Measurements from ENCODE around the gene LIPE.

LIPE gene

DNA sequence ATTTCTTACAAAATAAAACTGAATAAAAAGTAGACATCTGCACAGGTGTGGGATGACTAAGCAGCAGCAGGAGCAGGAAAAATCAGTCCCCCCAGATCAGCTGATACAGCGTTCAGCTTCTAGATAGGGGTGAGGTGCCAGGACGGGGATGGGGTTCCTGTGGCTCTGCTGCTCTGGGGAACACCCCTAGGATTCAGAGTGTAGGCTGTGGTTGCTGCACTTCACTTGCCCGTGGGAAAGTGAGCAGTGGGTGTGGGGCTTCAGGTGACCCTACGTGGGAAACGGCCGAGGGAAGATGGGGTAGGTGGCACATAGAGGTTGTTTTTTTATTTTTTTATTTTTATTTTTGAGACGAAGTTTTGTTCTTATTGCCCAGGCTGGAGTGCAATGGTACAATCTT is 18.8 kb upstream of the LIPE start:
- DNase-seq: no peak

DNA sequence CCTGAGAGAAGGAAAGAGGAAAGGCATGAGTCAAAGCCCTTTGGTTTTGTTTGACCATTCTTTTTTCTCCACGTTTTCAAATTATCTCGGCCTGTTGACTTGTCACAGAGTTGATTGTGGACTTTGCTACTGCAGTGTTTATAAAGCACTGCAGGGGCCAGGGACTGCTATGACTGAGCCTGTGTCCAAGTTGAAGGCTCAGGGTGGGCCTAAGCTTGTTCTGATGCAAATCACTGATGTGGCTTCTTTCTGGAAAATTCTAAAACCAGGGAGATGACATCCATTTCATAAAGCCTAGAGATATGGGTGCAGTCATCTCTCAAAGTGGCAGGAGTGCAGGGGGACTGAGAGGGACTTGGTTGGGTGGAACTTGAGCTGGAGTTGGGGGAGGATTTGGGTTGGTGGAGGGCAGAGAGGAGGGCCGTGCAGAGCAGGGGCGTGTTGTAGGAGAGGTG is 16.8 kb upstream of the LIPE start:
- DNase-seq: no peak

- no peak for DNase-seq
These were observed 15.6 kb upstream of the LIPE start, which contains the start of gene CXCL17 for GRCh38 chr19:42442833-42443232. Gene CXCL17, minus strand, starts transcription at chr19:42442946. Its CDS starts 114 bp downstream, at chr19:42442832.

GRCh38 chr19:42441049-42441445 is 13.9 kb upstream of the LIPE start:
- no peak for DNase-seq

GRCh38 chr19:42440357-42441048 is 13.3 kb upstream of the LIPE start:
- no peak for DNase-seq

GRCh38 chr19:42436006-42436405 is 8.8 kb upstream of the LIPE start:
- no peak for DNase-seq

- no peak for DNase-seq
These were observed 8.1 kb upstream of the LIPE start for GRCh38 chr19:42435316-42435715.

- no peak for DNase-seq
These were observed 6.5 kb upstream of the LIPE start for GRCh38 chr19:42433503-42434260.

- no peak for DNase-seq
These were observed 4.3 kb upstream of the LIPE start for GRCh38 chr19:42431486-42431885.

- DNase-seq: no peak
These were observed 1.5 kb upstream of the LIPE start for GRCh38 chr19:42428676-42429075.

DNA sequence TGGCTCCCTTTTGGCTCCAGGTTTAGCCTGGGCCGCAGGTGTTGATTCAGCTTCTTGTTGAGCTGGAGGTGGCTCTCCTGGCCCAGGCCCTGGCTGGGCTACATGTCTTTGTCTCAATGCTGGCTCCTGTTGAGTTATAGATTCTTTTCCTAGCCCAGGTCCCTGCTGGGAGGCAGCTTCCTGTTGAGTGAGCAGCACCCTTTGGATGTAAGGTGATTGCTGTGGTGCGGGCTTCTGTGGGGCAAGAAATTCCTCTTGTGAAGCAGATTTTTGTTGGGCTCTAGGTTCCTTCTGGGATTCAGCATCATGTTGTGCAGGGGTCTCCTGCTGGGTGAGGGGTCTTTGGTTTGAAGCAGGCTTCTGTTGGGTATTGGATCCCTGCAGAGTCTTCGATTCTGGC is 545 bp downstream of the LIPE start:
- DNase-seq: no peak

GRCh38 chr19:42424712-42425131 is 2.5 kb downstream of the LIPE start:
- no peak for DNase-seq

- no peak for DNase-seq
These were observed 2.9 kb downstream of the LIPE start for GRCh38 chr19:42424345-42424707.

GRCh38 chr19:42423462-42424344 is 3.5 kb downstream of the LIPE start:
- DNase-seq: no peak

DNA sequence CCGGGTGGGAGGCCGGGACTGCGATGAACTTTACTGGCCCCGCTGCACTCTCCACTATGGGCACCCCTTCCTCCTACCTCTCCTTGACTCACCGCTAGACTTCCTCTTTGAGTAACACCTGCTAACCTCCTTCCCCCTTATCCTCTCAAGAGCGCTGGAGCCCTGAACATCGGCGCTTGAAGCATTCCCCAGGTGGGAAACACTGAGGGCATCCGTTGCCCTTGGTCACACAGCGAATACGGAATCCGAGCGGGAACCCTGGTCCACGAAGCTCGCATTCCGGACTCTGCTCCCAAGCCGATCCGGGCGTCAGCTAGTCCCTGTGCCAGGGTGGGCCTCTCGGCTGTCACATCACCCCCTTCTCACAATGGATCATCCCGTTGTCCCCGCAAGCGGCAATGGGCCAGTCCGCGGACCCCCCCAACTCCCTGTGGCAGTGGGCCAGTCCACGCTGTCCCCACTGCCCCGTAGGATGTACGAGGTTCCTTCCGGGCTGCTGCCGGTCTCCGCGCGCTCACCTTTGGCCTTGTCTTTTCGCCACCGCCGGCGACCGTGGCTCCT is 4.2 kb downstream of the LIPE start:
- DNase-seq: no peak

GRCh38 chr19:42422092-42422900 is 4.9 kb downstream of the LIPE start:
- DNase-seq: no peak

DNA sequence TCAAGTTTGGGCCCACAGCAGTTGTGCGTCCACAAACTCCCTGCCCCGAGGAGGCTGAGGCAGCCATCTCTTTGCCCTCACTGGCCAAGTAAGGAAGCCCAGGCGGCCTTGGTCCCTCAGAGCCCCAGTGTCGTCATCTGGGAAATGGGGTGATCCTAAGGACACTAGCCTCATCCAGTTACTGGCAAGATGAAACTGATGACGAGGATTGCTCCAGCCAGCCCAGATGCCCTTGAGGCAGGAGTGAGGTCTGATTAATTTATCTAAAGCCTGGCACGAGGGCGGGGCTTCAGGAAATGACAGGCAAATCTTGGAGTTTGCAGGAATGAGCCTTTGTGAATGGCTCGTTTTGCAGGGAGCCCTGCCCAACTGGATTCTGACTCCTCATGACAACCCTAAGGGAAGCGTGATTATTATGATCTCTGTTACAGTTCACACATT is 5.6 kb downstream of the LIPE start:
- no peak for DNase-seq

GRCh38 chr19:42421101-42421500 is 6.1 kb downstream of the LIPE start:
- no peak for DNase-seq

DNA sequence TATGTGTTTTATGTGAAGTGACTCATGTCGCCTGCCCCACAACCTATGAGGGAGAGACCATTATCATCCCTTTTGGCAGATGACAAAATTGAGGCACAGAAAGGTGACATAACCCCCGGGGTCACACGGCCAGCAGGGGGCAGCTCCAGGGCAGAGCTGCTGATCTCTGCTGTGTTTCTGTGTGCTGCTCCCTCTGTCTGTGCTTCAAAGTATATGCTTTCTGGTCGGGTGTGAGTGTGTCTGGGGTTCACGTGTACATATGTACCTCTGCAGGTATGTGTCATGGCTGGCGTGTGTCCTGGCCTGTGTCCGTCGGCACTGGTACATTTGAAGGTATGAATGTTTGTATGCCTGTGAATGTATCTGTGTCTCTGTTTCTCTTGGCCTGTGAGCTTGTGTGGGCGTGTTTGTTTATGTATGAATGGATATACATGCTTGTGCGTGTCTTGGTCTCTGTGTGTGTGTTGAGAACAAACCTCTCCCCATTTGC is 7.1 kb downstream of the LIPE start:
- no peak for DNase-seq

GRCh38 chr19:42419309-42419708 is 7.9 kb downstream of the LIPE start:
- DNase-seq: no peak

DNA sequence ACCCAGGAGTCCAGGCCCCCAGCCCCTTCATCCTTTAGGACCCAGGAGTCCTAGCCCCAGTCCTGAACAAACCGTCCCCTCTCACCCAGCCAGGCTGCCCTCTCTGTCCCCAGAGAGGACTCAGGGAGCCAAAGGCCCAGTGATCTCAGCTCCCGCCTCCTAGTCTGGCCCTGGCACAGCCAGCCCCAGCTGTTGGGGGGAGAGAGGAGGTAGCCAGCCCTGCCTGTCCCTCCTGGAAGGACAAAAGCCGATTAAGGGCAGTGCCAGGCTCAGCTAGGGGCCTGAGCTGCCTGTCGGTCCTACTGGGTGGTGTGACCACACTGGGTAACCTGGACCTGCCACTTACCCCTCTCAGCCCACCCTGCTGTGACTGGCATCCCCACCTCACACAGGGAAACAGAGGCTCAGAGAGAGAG is 14.5 kb downstream of the LIPE start:
- no peak for DNase-seq

DNA sequence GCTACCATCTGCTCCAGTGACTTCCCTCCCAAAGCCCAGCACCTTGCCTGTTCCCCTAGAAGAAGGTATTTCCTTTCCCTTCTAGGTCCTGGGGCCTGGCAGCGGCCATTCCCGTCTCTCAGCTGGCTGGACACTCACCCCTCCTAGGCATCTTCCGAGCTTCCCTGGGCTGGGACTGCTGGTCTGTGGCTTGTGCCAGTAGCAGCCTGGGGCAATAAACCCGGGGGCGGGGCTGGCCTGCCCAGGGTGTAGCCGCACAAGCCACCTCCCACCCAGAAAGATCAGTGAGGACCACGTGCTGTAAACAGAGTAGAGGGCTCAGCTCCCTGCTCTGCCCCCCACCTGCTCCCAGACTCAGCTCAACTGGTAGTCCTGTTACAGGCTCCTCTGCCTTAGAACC is 15.0 kb downstream of the LIPE start:
- no peak for DNase-seq

Measured in cortex of kidney (tissue), 1 donor.